ENCODE measurements around the gene POPDC3. TPM values are rescaled to one million over a fixed set of nuclear protein-coding genes. Genes with fewer than 3 reads are reported as not detected.
"Not testable (repeated sequence)": the region's sequence is repeated elsewhere in the genome, so short reads cannot be mapped to it uniquely, and the experiment has no call there.

Gene POPDC3
- polyA plus RNA-seq, 1 donor from 2014 or later, result not detected

GRCh38 chr6:105174512-105174911 is 5.3 kb downstream of the POPDC3 start:
- no peaks in the 10 kb centered on the region for H3F3A ChIP-seq (ENCODE audit: insufficient read depth, low read length, poor library complexity, severe bottlenecking)
- H3K4me2 ChIP-seq (ENCODE audit: low read length), result no peak overlapping the region
- no peak for TF ChIP-seq EP300 (conservative IDR thresholded peaks at IDR 0.05; ENCODE audit: poor library complexity, severe bottlenecking)
- TF ChIP-seq CTCF (IDR thresholded peaks at IDR 0.05; ENCODE audit: poor library complexity, severe bottlenecking), result no peak
- TF ChIP-seq REST (IDR thresholded peaks at IDR 0.05; ENCODE audit: borderline replicate concordance), result no peak
- no peak for TF ChIP-seq EZH2 (IDR thresholded peaks at IDR 0.05; ENCODE audit: borderline replicate concordance, insufficient read depth, low read length, poor library complexity, severe bottlenecking)
- no peak for TF ChIP-seq POLR2AphosphoS5 (IDR thresholded peaks at IDR 0.05)
- no peaks in the 10 kb centered on the region for H3K36me3 ChIP-seq (ENCODE audit: insufficient read depth, low read length)
- no peak overlapping the region for H3K4me3 ChIP-seq (ENCODE audit: low read length)
- no peaks in the 10 kb centered on the region for H4K20me1 ChIP-seq (ENCODE audit: insufficient read depth)
- no peak overlapping the region for H2AFZ ChIP-seq (ENCODE audit: low read depth, low read length)
- peaks cover 16% of the 10 kb centered on the region for H3K27me3 ChIP-seq (ENCODE audit: insufficient read depth, low read depth, low read length)
- H3K9me2 ChIP-seq (ENCODE audit: insufficient read depth, low read length), result no peaks in the 10 kb centered on the region
- no peak overlapping the region for H3K27ac ChIP-seq (ENCODE audit: low read length)
- no peaks in the 10 kb centered on the region for H3K9me3 ChIP-seq (ENCODE audit: low read length)
- H3K79me2 ChIP-seq (replicated peaks; ENCODE audit: insufficient read depth, low read length), result no peaks in the 10 kb centered on the region
- H3K9ac ChIP-seq (ENCODE audit: low read length), result no peak overlapping the region

GRCh38 chr6:105172515-105172914 is 7.3 kb downstream of the POPDC3 start:
- H2AFZ ChIP-seq (ENCODE audit: low read depth, low read length); H3K9me3 ChIP-seq (ENCODE audit: low read length); H3K4me3 ChIP-seq (ENCODE audit: low read length); H4K20me1 ChIP-seq (ENCODE audit: insufficient read depth); H3K4me2 ChIP-seq (ENCODE audit: low read length); H3F3A ChIP-seq (ENCODE audit: insufficient read depth, low read length, poor library complexity, severe bottlenecking); H3K27ac ChIP-seq (ENCODE audit: low read length); H3K36me3 ChIP-seq (ENCODE audit: insufficient read depth, low read length); H3K9me2 ChIP-seq (ENCODE audit: insufficient read depth, low read length); H3K79me2 ChIP-seq (replicated peaks; ENCODE audit: insufficient read depth, low read length); H3K9ac ChIP-seq (ENCODE audit: low read length); H3K27me3 ChIP-seq (ENCODE audit: insufficient read depth, low read depth, low read length): not testable (repeated sequence)

GRCh38 chr6:105170059-105170458 is 9.8 kb downstream of the POPDC3 start:
- H2AFZ ChIP-seq (ENCODE audit: low read depth, low read length), result no peak overlapping the region
- H3K9ac ChIP-seq (ENCODE audit: low read length), result no peak overlapping the region
- H3K9me3 ChIP-seq (ENCODE audit: low read length), result no peaks in the 10 kb centered on the region
- H4K20me1 ChIP-seq (ENCODE audit: insufficient read depth), result no peaks in the 10 kb centered on the region
- no peak overlapping the region for H3K4me2 ChIP-seq (ENCODE audit: low read length)
- no peaks in the 10 kb centered on the region for H3K9me2 ChIP-seq (ENCODE audit: insufficient read depth, low read length)
- no peak for TF ChIP-seq RAD21 (conservative IDR thresholded peaks at IDR 0.05)
- TF ChIP-seq CTCF (IDR thresholded peaks at IDR 0.05; ENCODE audit: poor library complexity, severe bottlenecking), result no peak
- no peak for TF ChIP-seq MXI1 (conservative IDR thresholded peaks at IDR 0.05; ENCODE audit: poor library complexity, severe bottlenecking)
- TF ChIP-seq EZH2 (IDR thresholded peaks at IDR 0.05; ENCODE audit: borderline replicate concordance, insufficient read depth, low read length, poor library complexity, severe bottlenecking), result no peak
- no peak for TF ChIP-seq SMC3 (conservative IDR thresholded peaks at IDR 0.05; ENCODE audit: poor library complexity)
- TF ChIP-seq EP300 (conservative IDR thresholded peaks at IDR 0.05; ENCODE audit: poor library complexity, severe bottlenecking), result no peak
- no peak for TF ChIP-seq TAF1 (IDR thresholded peaks at IDR 0.05; ENCODE audit: low read depth)
- no peak for TF ChIP-seq REST (IDR thresholded peaks at IDR 0.05; ENCODE audit: borderline replicate concordance)
- no peak for TF ChIP-seq POLR2AphosphoS5 (IDR thresholded peaks at IDR 0.05)
- no peaks in the 10 kb centered on the region for H3K79me2 ChIP-seq (replicated peaks; ENCODE audit: insufficient read depth, low read length)
- H3K27me3 ChIP-seq (ENCODE audit: insufficient read depth, low read depth, low read length), result no peaks in the 10 kb centered on the region
- H3K4me3 ChIP-seq (ENCODE audit: low read length), result no peak overlapping the region
- H3F3A ChIP-seq (ENCODE audit: insufficient read depth, low read length, poor library complexity, severe bottlenecking), result no peaks in the 10 kb centered on the region
- H3K27ac ChIP-seq (ENCODE audit: low read length), result no peak overlapping the region
- no peaks in the 10 kb centered on the region for H3K36me3 ChIP-seq (ENCODE audit: insufficient read depth, low read length)
